CD4-positive, CD25-positive, alpha-beta regulatory T cell (primary cell): Measurements from ENCODE around the gene SIGLEC11. TPM values are rescaled to one million over a fixed set of nuclear protein-coding genes. Genes with fewer than 3 reads are reported as not detected.

ENCODE experiments used
- ATAC-seq, 2 donors: fragments of 150-1000 bp; cut with Tn5 transposase; one replicate each; pipeline ENCODE4 v1.10.0; 2021; ENCODE audit warnings: low read depth in 2 of 2, moderate number of reproducible peaks in 2 of 2, moderate library complexity in 1 of 2
- DNase-seq, 3 donors: peaks; one replicate each; pipeline versions ENCODE4 v3.0.0 to v3.0.0-alpha.2; 2012 to 2022; ENCODE audit warnings: mixed read lengths in 1 of 3
- H3K27ac ChIP-seq: one replicate; pipeline ENCODE4 v1.7.0; 2013; ENCODE audit warnings: mild to moderate bottlenecking, low read length; ENCODE audit not compliant: insufficient read depth, poor library complexity, severe bottlenecking
- H3K27me3 ChIP-seq: one replicate; pipeline ENCODE4 v1.7.0; 2013; ENCODE audit warnings: low read length; ENCODE audit not compliant: control insufficient read depth, insufficient read depth
- H3K36me3 ChIP-seq: one replicate; pipeline ENCODE4 v1.7.0; 2013; ENCODE audit warnings: mild to moderate bottlenecking, low read length, moderate library complexity; ENCODE audit not compliant: control insufficient read depth, insufficient read depth
- H3K4me1 ChIP-seq: 2 replicates; pipeline ENCODE4 v1.7.0; 2013; ENCODE audit warnings: mild to moderate bottlenecking, low read length; ENCODE audit not compliant: insufficient read depth, control insufficient read depth, poor library complexity, severe bottlenecking
- H3K4me3 ChIP-seq: one replicate; pipeline ENCODE4 v1.7.0; 2013; ENCODE audit warnings: low read depth, mild to moderate bottlenecking, low read length, moderate library complexity
- H3K9me3 ChIP-seq, 2 experiments: 1 replicate in 1 of 2; 2 replicates in 1 of 2; pipeline ENCODE4 v1.7.0; 2013; ENCODE audit warnings: low read length in 2 of 2, mild to moderate bottlenecking in 1 of 2, moderate library complexity in 1 of 2; ENCODE audit not compliant: control insufficient read depth in 2 of 2
- H3K27ac Mint-ChIP-seq, 3 donors: one replicate each; pipeline ENCODE4 v1.8.0; 2020 to 2022; ENCODE audit warnings: mild to moderate bottlenecking in 3 of 3, mixed read lengths in 3 of 3, moderate library complexity in 2 of 3
- H3K27me3 Mint-ChIP-seq: one replicate; pipeline ENCODE4 v1.8.0; 2022; ENCODE audit warnings: mild to moderate bottlenecking, mixed read lengths
- H3K36me3 Mint-ChIP-seq: one replicate; pipeline ENCODE4 v1.8.0; 2020; ENCODE audit warnings: mixed read lengths
- H3K4me1 Mint-ChIP-seq, 4 donors: one replicate each; pipeline ENCODE4 v1.8.0; 2020 to 2022; ENCODE audit warnings: mixed read lengths in 4 of 4, mild to moderate bottlenecking in 1 of 4
- H3K4me3 Mint-ChIP-seq, 4 donors: one replicate each; pipeline ENCODE4 v1.8.0; 2020 to 2022; ENCODE audit warnings: mild to moderate bottlenecking in 4 of 4, mixed read lengths in 4 of 4, moderate library complexity in 3 of 4
- H3K9me3 Mint-ChIP-seq, 7 donors: one replicate each; pipeline ENCODE4 v1.8.0; 2020 to 2022; ENCODE audit warnings: mixed read lengths in 7 of 7, mild to moderate bottlenecking in 3 of 7, moderate library complexity in 2 of 7
- polyA plus RNA-seq, 4 donors: library from polyadenylated mRNA; unstranded; fragments of 300-500 nt; fragmentation: Illumina TruSeq; gene quantifications; one replicate each; pipeline ENCODE4 v1.2.3, GENCODE V29; 2021
- total RNA-seq: library from RNA; stranded (reverse); gene quantifications from one replicate; pipeline ENCODE4 v1.2.3, GENCODE V29; 2022

The SIGLEC11 gene
- total and polyA plus RNA-seq, 5 donors from 2014 or later = not detected

DNA sequence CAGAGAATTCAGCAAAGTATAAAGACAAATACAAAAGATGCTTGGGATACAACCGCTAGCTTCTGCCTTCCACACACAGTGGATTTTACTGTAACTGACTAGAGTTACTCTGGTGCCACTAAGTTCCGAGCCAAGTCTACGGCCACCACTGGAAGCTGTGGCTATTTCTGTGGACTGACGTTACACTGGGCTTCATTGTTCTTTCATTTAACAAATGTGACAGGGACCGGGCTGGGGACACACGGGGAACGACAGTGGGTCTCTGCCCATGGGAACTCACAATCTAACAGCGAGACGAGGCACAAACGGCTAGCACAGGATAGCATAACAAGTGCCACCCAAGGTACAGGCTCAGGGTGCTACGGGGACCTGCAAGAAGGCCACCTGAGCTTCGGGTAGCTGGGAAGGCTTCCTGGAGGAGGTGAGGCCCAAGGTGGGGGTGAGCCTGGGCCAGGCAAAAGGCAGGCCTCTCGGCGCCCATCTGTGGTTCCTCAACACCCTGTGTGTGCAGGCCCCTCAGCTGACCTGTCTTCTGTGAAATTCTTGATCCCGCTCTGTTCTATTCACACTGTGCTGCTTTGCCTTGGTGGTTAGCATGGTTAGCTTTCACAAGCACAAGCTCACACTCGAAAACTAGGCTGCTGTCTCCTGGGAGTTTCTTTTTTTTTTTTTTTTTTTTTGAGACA, 54.0 kb downstream of the SIGLEC11 start:
- no peaks in the 10 kb centered on the region for H3K9me3 Mint-ChIP-seq
- peaks cover 15% of the 10 kb centered on the region for H3K36me3 Mint-ChIP-seq
- Histone ChIP-seq H3K27me3 (no peaks in the 10 kb centered on the region), H3K27ac (no peak overlapping the region), H3K4me3 (no peak overlapping the region), H3K9me3 (no peaks in the 10 kb centered on the region), H3K4me1 (peaks cover 11% of the 10 kb centered on the region), H3K36me3 (peaks cover 12% of the 10 kb centered on the region)
- no peaks in the 10 kb centered on the region for H3K27me3 Mint-ChIP-seq
- peaks cover 15 to 27% (median 16%) of the 10 kb centered on the region in 4 donors for H3K4me1 Mint-ChIP-seq
- peak overlapping the region in 1 of 3 donors; percentile 26 for H3K27ac Mint-ChIP-seq
- no peak overlapping the region for H3K4me3 Mint-ChIP-seq
- DNase-seq (no peak), ATAC-seq (no peak)

DNA sequence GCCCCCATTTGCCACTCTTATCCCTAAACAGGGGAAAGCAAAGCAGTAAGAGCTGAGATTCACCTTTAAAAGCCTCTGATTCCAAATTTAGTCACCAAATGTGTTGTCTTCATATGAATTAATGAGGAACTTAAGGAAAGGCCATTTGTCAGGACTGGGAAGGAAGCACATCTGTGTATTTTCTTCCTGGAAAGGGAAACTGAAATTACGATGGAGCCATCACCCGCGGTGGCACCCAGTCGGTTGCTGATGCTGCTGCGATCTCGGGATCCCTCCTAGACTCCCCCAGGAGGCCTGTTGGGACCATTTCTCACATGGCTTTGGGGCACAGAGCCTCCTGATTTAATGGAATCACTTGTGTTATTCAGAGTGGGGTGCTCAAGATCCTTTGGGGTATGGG, 56.8 kb downstream of the SIGLEC11 start:
- no peak overlapping the region for H3K4me3 Mint-ChIP-seq
- ATAC-seq (no peak), DNase-seq (no peak)
- no peaks in the 10 kb centered on the region for H3K27me3 ChIP-seq
- H3K36me3 Mint-ChIP-seq = peaks cover 11% of the 10 kb centered on the region
- no peak overlapping the region for H3K27ac ChIP-seq
- peaks cover 12% of the 10 kb centered on the region for H3K36me3 ChIP-seq
- peaks cover 0 to 10% (median 5%) of the 10 kb centered on the region in 4 donors for H3K4me1 Mint-ChIP-seq
- H3K9me3 Mint-ChIP-seq = no peaks in the 10 kb centered on the region
- H3K27me3 Mint-ChIP-seq = no peaks in the 10 kb centered on the region
- no peak overlapping the region for H3K27ac Mint-ChIP-seq
- H3K4me1 ChIP-seq = no peaks in the 10 kb centered on the region
- H3K9me3 ChIP-seq = no peaks in the 10 kb centered on the region
- no peak overlapping the region for H3K4me3 ChIP-seq

Other genes with a start within 250 kb of the SIGLEC11 start
- not detected for gene TSKS, start 197.9 kb downstream of the SIGLEC11 start, total RNA-seq
- under 1 TPM; 0.41 to 0.77 (median 0.45) TPM for gene TSKS, start 197.9 kb downstream of the SIGLEC11 start, polyA plus RNA-seq
- 49.5 TPM for gene AP2A1, start 194.2 kb downstream of the SIGLEC11 start, total RNA-seq
- gene AP2A1, start 194.2 kb downstream of the SIGLEC11 start, polyA plus RNA-seq = 1 to 10 TPM; 5.2 to 7.4 (median 5.6) TPM
- gene FUZ, start 147.9 kb downstream of the SIGLEC11 start, total RNA-seq = 15.8 TPM
- 1 to 10 TPM; 4.0 to 8.4 (median 4.9) TPM for gene FUZ, start 147.9 kb downstream of the SIGLEC11 start, polyA plus RNA-seq
- gene MED25, start 142.9 kb downstream of the SIGLEC11 start, total RNA-seq = 67.9 TPM
- gene MED25, start 142.9 kb downstream of the SIGLEC11 start, polyA plus RNA-seq = 10 to 100 TPM; 12.7 to 23.6 (median 19.9) TPM
- 116 TPM for gene PTOV1, start 110.0 kb downstream of the SIGLEC11 start, total RNA-seq
- gene PTOV1, start 110.0 kb downstream of the SIGLEC11 start, polyA plus RNA-seq = 10 to 100 TPM; 26.8 to 45.6 (median 34.2) TPM
- 149 TPM for gene PNKP, start 93.6 kb downstream of the SIGLEC11 start, total RNA-seq
- gene PNKP, start 93.6 kb downstream of the SIGLEC11 start, polyA plus RNA-seq = 10 to 100 TPM; 26.2 to 33.5 (median 28.2) TPM
- gene AKT1S1, start 83.8 kb downstream of the SIGLEC11 start, total RNA-seq = 12.9 TPM
- gene AKT1S1, start 83.8 kb downstream of the SIGLEC11 start, polyA plus RNA-seq = 1 to 10 TPM; 3.0 to 4.2 (median 3.8) TPM
- 48.1 TPM for gene TBC1D17, start 83.5 kb downstream of the SIGLEC11 start, total RNA-seq
- 1 to 10 TPM; 8.8 to 9.7 (median 9.1) TPM for gene TBC1D17, start 83.5 kb downstream of the SIGLEC11 start, polyA plus RNA-seq
- gene IL4I1, start 64.3 kb downstream of the SIGLEC11 start, total RNA-seq = 3.7 TPM
- under 1 TPM; 0.20 to 0.85 (median 0.30) TPM for gene IL4I1, start 64.3 kb downstream of the SIGLEC11 start, polyA plus RNA-seq
- 19.7 TPM for gene ATF5, start 32.0 kb downstream of the SIGLEC11 start, total RNA-seq
- 1 to 10 TPM in 2 of 4 donors, under 1 TPM in 2; 0.60 to 1.5 (median 1.1) TPM for gene ATF5, start 32.0 kb downstream of the SIGLEC11 start, polyA plus RNA-seq
- 43.1 TPM for gene NUP62, start 31.7 kb downstream of the SIGLEC11 start, total RNA-seq
- 10 to 100 TPM; 40.2 to 47.2 (median 41.3) TPM for gene NUP62, start 31.7 kb downstream of the SIGLEC11 start, polyA plus RNA-seq
- gene VRK3, start 64.2 kb upstream of the SIGLEC11 start, total RNA-seq = 99.4 TPM
- gene VRK3, start 64.2 kb upstream of the SIGLEC11 start, polyA plus RNA-seq = 10 to 100 TPM; 87.9 to 99.9 (median 91.4) TPM
- 7.5 TPM for gene ZNF473, start 64.8 kb upstream of the SIGLEC11 start, total RNA-seq
- gene ZNF473, start 64.8 kb upstream of the SIGLEC11 start, polyA plus RNA-seq = 1 to 10 TPM; 3.5 to 8.3 (median 4.8) TPM
- not detected for gene IZUMO2, start 202.1 kb upstream of the SIGLEC11 start, total RNA-seq
- not detected for gene IZUMO2, start 202.1 kb upstream of the SIGLEC11 start, polyA plus RNA-seq
- gene MYH14, start 242.4 kb upstream of the SIGLEC11 start, total RNA-seq = not detected
- not detected for gene MYH14, start 242.4 kb upstream of the SIGLEC11 start, polyA plus RNA-seq